Right lobe of liver (tissue), 6 donors: Measurements from ENCODE around the gene SCYL1. TPM values are rescaled to one million over a fixed set of nuclear protein-coding genes. Genes with fewer than 3 reads are reported as not detected.

Experiments
- ATAC-seq, 4 donors: fragments of 200-7000 bp; cut with Tn5 transposase; one replicate each; pipeline ENCODE4 v1.9.1; 2020; ENCODE audit warnings: mild to moderate bottlenecking in 4 of 4, moderate library complexity in 4 of 4
- DNase-seq, 3 donors: peaks; one replicate each; pipeline ENCODE4 v3.0.0-alpha.2; 2020
- H3K27ac ChIP-seq, 3 donors: fragments of 200-600 bp; one replicate each; pipeline ENCODE4 v1.8.0; 2022
- H3K27me3 ChIP-seq, 2 donors: fragments of 200-600 bp; one replicate each; pipeline ENCODE4 v1.8.0; 2022
- H3K36me3 ChIP-seq, 4 donors: fragments of 200-600 bp; sonication (generic) in 1 of 4; one replicate each; pipeline versions ENCODE4 v1.5.1 to v1.8.0; 2017 to 2022; ENCODE audit warnings: control low read depth in 1 of 4
- H3K4me1 ChIP-seq, 4 donors: fragments of 200-600 bp; sonication (generic) in 1 of 4; one replicate each; pipeline versions ENCODE4 v1.5.1 to v1.8.0; 2017 to 2022; ENCODE audit warnings: control low read depth in 1 of 4
- H3K4me3 ChIP-seq, 3 donors: fragments of 200-600 bp; one replicate each; pipeline ENCODE4 v1.8.0; 2022
- H3K9me3 ChIP-seq, 4 donors: fragments of 200-600 bp; sonication (generic) in 1 of 4; one replicate each; pipeline versions ENCODE4 v1.5.1 to v1.8.0; 2017 to 2022; ENCODE audit warnings: control low read depth in 1 of 4
- CTCF ChIP-seq, 4 donors: fragments of 200-600 bp in 3 of 4; fragments of 450-650 bp in 1 of 4; IDR thresholded peaks; one replicate each; pipeline versions ENCODE4 v1.5.1 to v1.8.0; 2016 to 2022; ENCODE audit warnings: antibody characterized with exemption in 4 of 4, mild to moderate bottlenecking in 2 of 4
- POLR2A ChIP-seq: fragments of 450-650 bp; IDR thresholded peaks from one replicate; pipeline ENCODE4 v1.6.1; 2017; ENCODE audit warnings: antibody characterized with exemption, mild to moderate bottlenecking
- WGBS: methylation state at CpG from one replicate; pipeline ENCODE4 v1.1.6; 2018; ENCODE audit warnings: low coverage, low lambda C conversion rate; ENCODE audit not compliant: insufficient coverage; ENCODE audit errors: missing lambda C conversion rate; 5-methylcytosine and 5-hydroxymethylcytosine counted together
- intact Hi-C, 2 donors: fragments of 100-400 bp; cut with DNase I; formaldehyde crosslinking; loops; one replicate each; pipeline versions ENCODE4 v1.11.2 to v1.14.1; 2022
- total RNA-seq, 6 experiments: library from RNA; depleted of rRNA in 2 of 6; stranded (reverse); fragments of >200 nt in 2 of 6; fragmentation: NEBNext Ultra II Directional in 3 of 6; extraction: Animal tissue kit (Norgen Biotek cat#: 25700) in 3 of 6; gene quantifications; one replicate each; pipeline versions ENCODE4 v1.1.0 to v1.2.4, GENCODE V29; 2016 to 2023
- donor health status: DM: no; HTN: yes; CAD: no.
- donor health status: DM: no; HTN: no; CAD: no.
- donor health status: DM: no; HTN: no; CAD: no.
- donor health status: DM: no; HTN: yes; CAD: no.
- donor health status: DM: no; HTN: yes; CAD: no.

SCYL1 gene
- total RNA-seq, 6 experiments from 2014 or later: 51.3 to 82.3 (median 57.0) TPM

DNA sequence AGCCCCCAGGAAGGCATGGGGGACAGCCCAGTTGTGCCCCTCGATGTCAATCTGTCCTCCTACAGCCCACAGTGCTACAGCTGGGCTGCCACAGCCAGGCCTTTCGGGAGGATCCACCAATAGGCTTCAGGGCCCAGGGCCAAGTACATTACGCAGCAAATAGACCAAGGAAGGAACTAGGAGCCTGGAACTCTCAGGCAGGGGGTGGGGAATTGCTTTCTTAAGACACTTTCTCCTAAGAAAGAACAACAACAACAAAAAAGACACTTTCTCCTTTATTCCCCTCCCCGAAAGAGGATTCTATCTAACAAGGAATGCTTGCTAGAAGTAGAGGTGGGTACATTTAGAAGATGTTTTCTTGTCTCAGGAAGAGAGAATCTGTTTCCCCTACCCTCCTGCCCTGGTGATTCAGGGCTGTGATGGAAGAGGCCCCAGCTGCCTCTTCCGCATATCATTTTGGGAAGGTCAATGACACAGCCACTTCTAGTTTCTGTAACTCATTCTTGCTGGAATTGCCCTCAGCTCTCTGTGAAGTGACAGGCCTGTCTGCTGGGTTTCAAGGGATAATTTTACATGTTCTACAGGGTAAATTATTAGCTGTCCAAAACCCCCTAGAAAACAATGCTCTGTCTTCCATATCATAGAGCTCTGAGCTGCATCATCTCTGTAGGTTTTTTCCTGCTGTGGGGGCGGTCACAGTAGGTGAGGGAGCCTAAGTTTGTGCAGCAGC is 32.1 kb upstream of the SCYL1 start:
- H3K4me3 ChIP-seq: no peak overlapping the region
- WGBS: 32% methylated on average over 5 of the region's 6 CpGs
- intact Hi-C loops: no loop called here

GRCh38 chr11:65493367-65494176 is 31.3 kb upstream of the SCYL1 start:
- ATAC-seq (peak in 2 of 4 donors; percentile 34 to 40), DNase-seq (peak; percentile 76 to 88 (median 85))
- H3K36me3 ChIP-seq: no peaks in the 10 kb centered on the region
- H3K27me3 ChIP-seq: no peaks in the 10 kb centered on the region
- 53% methylated on average over 11 of the region's 12 CpGs for WGBS
- peaks cover 0 to 60% (median 33%) of the 10 kb centered on the region in 4 donors for H3K4me1 ChIP-seq
- TF ChIP-seq CTCF (IDR thresholded peaks at IDR 0.05) (no peak), POLR2A (peak; percentile 15)
- intact Hi-C loops: no loop called here
- H3K27ac ChIP-seq: peak overlapping the region; percentile 94 to 100 (median 94)
- no peaks in the 10 kb centered on the region for H3K9me3 ChIP-seq
- H3K4me3 ChIP-seq: no peak overlapping the region

More for the DNA sequence above, 32.1 kb upstream of the SCYL1 start:
- peak overlapping the region; percentile 94 to 100 (median 94) for H3K27ac ChIP-seq
- H3K36me3 ChIP-seq: no peaks in the 10 kb centered on the region
- H3K9me3 ChIP-seq: no peaks in the 10 kb centered on the region
- H3K27me3 ChIP-seq: no peaks in the 10 kb centered on the region
- ATAC-seq (peak in 3 of 4 donors; percentile 3 to 40 (median 12)), DNase-seq (peak; percentile 74 to 75 (median 74))
- peak; percentile 64 for TF ChIP-seq POLR2A
- TF ChIP-seq CTCF (IDR thresholded peaks at IDR 0.05): no peak
- peaks cover 0 to 65% (median 39%) of the 10 kb centered on the region in 4 donors for H3K4me1 ChIP-seq

GRCh38 chr11:65496304-65497140 is 28.4 kb upstream of the SCYL1 start:
- 51% methylated on average over 14 of the region's 15 CpGs for WGBS
- Histone ChIP-seq H3K4me1 (peaks cover 0 to 54% (median 28%) of the 10 kb centered on the region in 4 donors), H3K9me3 (no peaks in the 10 kb centered on the region), H3K36me3 (no peaks in the 10 kb centered on the region), H3K27me3 (no peaks in the 10 kb centered on the region), H3K4me3 (peak overlapping the region in 2 of 3 donors; percentile 9 to 21), H3K27ac (peak overlapping the region; percentile 94 to 100 (median 94))
- intact Hi-C loops: loop anchor here in 1 of 2 donors (5.0 kb wide), 1 partner anchor 74 kb away; the partner anchor contains the start of gene NEAT1
- ATAC-seq (no peak), DNase-seq (peak in 1 of 3 donors; percentile 51)
- TF ChIP-seq CTCF (IDR thresholded peaks at IDR 0.05): no peak
- TF ChIP-seq POLR2A: no peak
